Neural cell (in vitro differentiated cells): ENCODE results near the gene VAV3.

ENCODE experiments used
- POLR2AphosphoS5 ChIP-seq: IDR thresholded peaks from 2 replicates; pipeline ENCODE4 v1.6.1; 2012
- REST ChIP-seq: IDR thresholded peaks from 2 replicates; pipeline ENCODE4 v1.6.1; 2012; ENCODE audit warnings: borderline replicate concordance
- TF ChIP-seq, protein P1 (sequence below): fragments of 450-650 bp; IDR thresholded peaks from 2 replicates; pipeline ENCODE4 v1.5.1; 2014; ENCODE audit warnings: antibody characterized with exemption, mild to moderate bottlenecking, moderate library complexity; ENCODE audit not compliant: poor library complexity, severe bottlenecking

DNA sequence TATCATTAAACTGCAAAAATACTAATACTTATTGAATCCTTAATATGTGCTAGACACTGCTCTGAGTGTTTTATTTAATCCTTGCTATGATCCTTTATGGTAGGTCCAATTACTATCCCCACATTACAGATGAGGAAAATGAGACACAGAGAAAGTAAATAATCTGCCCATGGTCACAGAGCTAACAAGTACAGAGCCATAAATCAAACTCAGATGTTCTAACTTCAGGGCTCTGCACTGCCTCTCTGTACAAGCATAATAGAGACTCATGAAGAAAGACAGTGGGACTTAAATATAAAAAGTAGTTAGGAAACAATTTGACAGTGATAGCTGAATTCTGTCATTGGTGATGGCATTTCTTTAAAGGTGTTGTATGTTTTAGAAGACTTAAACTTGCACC is 346.4 kb downstream of the VAV3 start:
- TF ChIP-seq, protein P1, sequence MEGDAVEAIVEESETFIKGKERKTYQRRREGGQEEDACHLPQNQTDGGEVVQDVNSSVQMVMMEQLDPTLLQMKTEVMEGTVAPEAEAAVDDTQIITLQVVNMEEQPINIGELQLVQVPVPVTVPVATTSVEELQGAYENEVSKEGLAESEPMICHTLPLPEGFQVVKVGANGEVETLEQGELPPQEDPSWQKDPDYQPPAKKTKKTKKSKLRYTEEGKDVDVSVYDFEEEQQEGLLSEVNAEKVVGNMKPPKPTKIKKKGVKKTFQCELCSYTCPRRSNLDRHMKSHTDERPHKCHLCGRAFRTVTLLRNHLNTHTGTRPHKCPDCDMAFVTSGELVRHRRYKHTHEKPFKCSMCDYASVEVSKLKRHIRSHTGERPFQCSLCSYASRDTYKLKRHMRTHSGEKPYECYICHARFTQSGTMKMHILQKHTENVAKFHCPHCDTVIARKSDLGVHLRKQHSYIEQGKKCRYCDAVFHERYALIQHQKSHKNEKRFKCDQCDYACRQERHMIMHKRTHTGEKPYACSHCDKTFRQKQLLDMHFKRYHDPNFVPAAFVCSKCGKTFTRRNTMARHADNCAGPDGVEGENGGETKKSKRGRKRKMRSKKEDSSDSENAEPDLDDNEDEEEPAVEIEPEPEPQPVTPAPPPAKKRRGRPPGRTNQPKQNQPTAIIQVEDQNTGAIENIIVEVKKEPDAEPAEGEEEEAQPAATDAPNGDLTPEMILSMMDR = no peak
- TF ChIP-seq REST = no peak
- no peak for TF ChIP-seq POLR2AphosphoS5
